ENCODE measurements around the gene VPS13C.

The VPS13C gene

DNA sequence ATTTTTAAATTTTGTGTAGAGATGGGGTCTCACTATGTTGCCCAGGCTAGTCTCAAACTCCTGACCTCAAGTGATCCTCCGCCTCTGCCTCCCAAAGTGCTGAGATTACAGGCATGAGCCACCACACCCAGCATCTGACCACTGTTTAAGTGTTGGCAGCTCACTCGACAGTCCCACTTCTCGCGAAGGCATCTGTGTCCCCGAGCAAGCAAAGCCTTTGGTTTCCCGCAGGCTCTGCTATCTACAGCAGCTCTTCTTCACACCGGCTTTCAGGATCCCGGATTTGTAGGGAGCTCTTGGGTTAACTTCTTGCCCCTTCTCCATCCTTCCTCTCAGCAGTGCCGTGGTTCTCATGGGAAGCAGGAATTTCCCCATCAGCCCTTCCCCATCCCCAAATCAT is 240.9 kb downstream of the VPS13C start:
- H3K9me3 ChIP-seq (ENCODE audit: control insufficient read depth, low read length) = no peaks in the 10 kb centered on the region

DNA sequence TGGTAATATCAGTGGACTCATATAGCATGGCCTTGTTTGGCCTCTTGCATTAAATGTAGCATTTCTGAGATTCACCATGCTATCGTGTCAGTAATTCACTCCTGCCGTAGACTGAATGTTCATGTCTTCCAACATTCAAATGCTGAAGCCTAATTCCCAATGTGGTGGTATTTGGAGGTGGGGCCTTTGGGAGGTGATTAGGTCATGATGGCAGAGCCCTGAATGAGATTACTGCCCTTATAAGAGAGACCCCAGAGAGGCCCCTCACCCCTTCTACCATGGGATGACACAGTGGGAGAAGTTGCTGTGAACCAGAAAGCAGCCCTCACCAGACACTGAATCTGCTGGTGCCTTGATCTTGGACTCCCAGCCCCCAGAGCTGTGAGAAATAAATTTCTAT is 241.4 kb downstream of the VPS13C start:
- Histone ChIP-seq H3K9me3 (ENCODE audit: control insufficient read depth, low read length) (no peaks in the 10 kb centered on the region), H3K27me3 (ENCODE audit: control insufficient read depth, insufficient read depth, low read length) (peaks cover 5% of the 10 kb centered on the region), H3K4me3 (ENCODE audit: low read length) (no peak overlapping the region), H3K4me1 (ENCODE audit: control insufficient read depth, insufficient read depth, low read length) (no peaks in the 10 kb centered on the region), H3K36me3 (ENCODE audit: control insufficient read depth, insufficient read depth, low read length) (no peaks in the 10 kb centered on the region), H3K9ac (ENCODE audit: low read length) (no peak overlapping the region)

More for the DNA sequence above, 240.9 kb downstream of the VPS13C start:
- Histone ChIP-seq H3K4me1 (ENCODE audit: control insufficient read depth, insufficient read depth, low read length) (no peaks in the 10 kb centered on the region), H3K27me3 (ENCODE audit: control insufficient read depth, insufficient read depth, low read length) (peaks cover 5% of the 10 kb centered on the region), H3K36me3 (ENCODE audit: control insufficient read depth, insufficient read depth, low read length) (no peaks in the 10 kb centered on the region), H3K9ac (ENCODE audit: low read length) (no peak overlapping the region), H3K4me3 (ENCODE audit: low read length) (no peak overlapping the region)

DNA sequence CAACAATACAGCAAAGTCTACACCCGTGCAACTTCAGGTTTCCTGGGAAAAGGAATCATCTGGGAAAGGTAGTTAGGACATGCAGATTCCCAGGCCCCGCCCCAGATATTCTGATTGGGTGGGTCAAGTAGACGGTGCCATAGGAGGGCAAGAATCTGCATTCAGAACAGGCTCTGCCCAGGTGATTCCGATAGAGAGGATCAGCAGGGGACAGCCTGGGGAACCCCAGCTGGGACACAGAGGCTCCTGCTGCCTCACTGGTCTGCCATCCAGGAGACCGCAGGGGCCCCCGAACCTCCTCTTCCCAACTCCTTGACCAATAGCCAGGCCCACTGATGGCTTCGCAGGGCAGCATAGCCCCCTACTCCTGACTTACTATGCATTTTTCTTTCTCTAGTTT is 243.4 kb downstream of the VPS13C start:
- Histone ChIP-seq H3K9me3 (ENCODE audit: control insufficient read depth, low read length) (no peaks in the 10 kb centered on the region), H3K4me1 (ENCODE audit: control insufficient read depth, insufficient read depth, low read length) (no peaks in the 10 kb centered on the region), H3K36me3 (ENCODE audit: control insufficient read depth, insufficient read depth, low read length) (no peaks in the 10 kb centered on the region), H3K9ac (ENCODE audit: low read length) (no peak overlapping the region), H3K4me3 (ENCODE audit: low read length) (no peak overlapping the region), H3K27me3 (ENCODE audit: control insufficient read depth, insufficient read depth, low read length) (peaks cover 5% of the 10 kb centered on the region)

DNA sequence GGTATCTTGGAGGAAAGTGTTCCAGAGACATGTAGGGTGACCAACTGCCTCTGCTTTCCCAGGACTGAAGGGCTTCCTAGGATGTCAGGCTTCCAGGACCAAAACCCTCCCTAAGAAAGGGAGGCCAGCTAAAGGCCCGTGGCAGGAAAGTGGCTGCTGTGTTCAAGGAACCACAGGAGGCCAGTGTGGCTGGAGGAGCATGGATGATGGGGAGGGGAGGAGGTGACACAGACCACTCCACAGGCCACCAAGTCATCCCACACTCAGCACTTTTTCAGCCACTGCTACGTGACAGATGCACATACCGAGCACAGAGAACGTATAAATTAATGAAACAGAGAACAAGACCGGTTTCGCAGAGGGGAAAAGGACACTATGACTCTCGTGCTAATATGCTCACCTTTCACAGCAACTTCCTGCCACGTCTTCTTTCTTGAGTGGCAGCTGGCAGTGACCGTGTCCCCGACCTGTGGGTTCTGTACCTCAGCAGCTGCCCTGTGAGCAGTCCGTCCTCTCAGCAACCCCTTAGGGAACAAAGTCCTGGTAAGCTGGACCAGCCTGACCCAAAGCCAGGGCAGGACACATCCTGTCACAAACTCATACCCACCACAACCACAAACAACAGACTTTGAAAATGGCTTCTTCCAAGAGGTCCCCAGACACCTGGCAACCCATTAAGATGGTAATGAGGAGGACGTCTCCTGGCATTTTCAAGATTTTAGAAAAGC is 244.7 kb downstream of the VPS13C start:
- H3K4me1 ChIP-seq (ENCODE audit: control insufficient read depth, insufficient read depth, low read length) = no peaks in the 10 kb centered on the region
- no peaks in the 10 kb centered on the region for H3K27me3 ChIP-seq (ENCODE audit: control insufficient read depth, insufficient read depth, low read length)
- H3K4me3 ChIP-seq (ENCODE audit: low read length) = no peak overlapping the region
- no peak overlapping the region for H3K9ac ChIP-seq (ENCODE audit: low read length)
- no peaks in the 10 kb centered on the region for H3K36me3 ChIP-seq (ENCODE audit: control insufficient read depth, insufficient read depth, low read length)
- H3K9me3 ChIP-seq (ENCODE audit: control insufficient read depth, low read length) = no peaks in the 10 kb centered on the region

DNA sequence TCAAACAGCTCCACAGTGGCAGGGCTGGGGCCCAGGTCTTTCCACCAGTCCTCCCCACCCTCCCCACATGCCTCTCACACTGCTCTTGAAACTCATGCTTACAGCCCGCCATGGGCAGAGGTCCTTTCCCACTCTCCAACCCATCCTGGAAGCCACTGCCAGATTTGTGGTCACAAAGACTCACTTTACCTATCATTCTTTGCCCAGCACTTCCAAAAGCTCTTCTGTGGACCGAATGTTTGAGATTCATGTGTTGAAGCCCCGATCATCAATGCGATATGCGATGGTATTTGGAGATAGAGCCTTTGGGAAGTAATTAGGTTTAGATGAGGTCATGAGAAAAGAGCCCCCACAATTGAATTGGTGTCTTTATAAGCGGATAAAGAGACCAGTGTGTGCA is 247.8 kb downstream of the VPS13C start:
- no peaks in the 10 kb centered on the region for H3K27me3 ChIP-seq (ENCODE audit: control insufficient read depth, insufficient read depth, low read length)

DNA sequence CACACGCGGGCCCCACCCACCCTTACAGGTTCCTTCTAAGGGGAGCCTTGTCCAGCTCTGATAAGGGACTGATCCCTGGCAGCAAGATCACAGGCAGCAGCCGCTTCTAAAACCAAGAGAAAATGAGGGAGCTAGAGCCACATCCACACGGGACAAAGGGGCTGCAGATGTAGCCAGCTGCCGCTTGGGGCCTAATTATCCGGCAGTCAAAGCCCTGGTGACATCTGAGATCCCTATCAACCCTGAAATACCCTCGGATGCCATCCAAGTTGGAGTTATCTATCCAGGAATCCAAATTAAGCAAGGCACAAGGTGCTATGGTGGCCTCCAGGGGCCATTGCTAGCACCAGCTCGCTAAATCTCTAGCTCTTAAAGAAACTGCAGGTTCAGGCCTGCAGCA is 248.3 kb downstream of the VPS13C start:
- Histone ChIP-seq H3K9ac (ENCODE audit: low read length) (no peak overlapping the region), H3K9me3 (ENCODE audit: control insufficient read depth, low read length) (no peaks in the 10 kb centered on the region), H3K36me3 (ENCODE audit: control insufficient read depth, insufficient read depth, low read length) (no peaks in the 10 kb centered on the region), H3K27me3 (ENCODE audit: control insufficient read depth, insufficient read depth, low read length) (no peaks in the 10 kb centered on the region), H3K4me1 (ENCODE audit: control insufficient read depth, insufficient read depth, low read length) (no peaks in the 10 kb centered on the region), H3K4me3 (ENCODE audit: low read length) (no peak overlapping the region)

More for the DNA sequence above, 247.8 kb downstream of the VPS13C start:
- Histone ChIP-seq H3K4me1 (ENCODE audit: control insufficient read depth, insufficient read depth, low read length) (no peaks in the 10 kb centered on the region), H3K9ac (ENCODE audit: low read length) (no peak overlapping the region), H3K36me3 (ENCODE audit: control insufficient read depth, insufficient read depth, low read length) (no peaks in the 10 kb centered on the region), H3K9me3 (ENCODE audit: control insufficient read depth, low read length) (no peaks in the 10 kb centered on the region), H3K4me3 (ENCODE audit: low read length) (no peak overlapping the region)

DNA sequence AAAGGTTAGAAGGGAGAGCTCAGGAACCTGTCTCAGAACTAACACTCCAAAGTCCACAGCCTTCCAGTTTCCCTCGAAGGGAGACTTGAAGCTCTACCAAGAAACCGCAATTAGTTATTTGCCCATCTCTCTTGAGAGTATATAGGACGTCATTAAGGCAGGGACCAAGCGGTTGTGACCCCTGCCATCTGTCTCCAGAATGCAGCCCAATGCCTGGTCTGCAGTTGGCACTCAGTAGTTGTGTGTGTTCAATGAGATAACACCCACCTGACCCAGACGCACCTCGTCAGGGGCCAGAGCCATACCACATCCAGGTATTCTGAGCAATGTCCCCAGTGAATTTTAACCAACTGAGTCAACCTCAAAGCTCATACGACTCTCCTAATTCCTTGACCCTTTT is 251.0 kb downstream of the VPS13C start:
- no peaks in the 10 kb centered on the region for H3K36me3 ChIP-seq (ENCODE audit: control insufficient read depth, insufficient read depth, low read length)
- H3K4me3 ChIP-seq (ENCODE audit: low read length) = no peak overlapping the region
- H3K4me1 ChIP-seq (ENCODE audit: control insufficient read depth, insufficient read depth, low read length) = no peaks in the 10 kb centered on the region
- no peaks in the 10 kb centered on the region for H3K9me3 ChIP-seq (ENCODE audit: control insufficient read depth, low read length)
- H3K9ac ChIP-seq (ENCODE audit: low read length) = no peak overlapping the region
- no peaks in the 10 kb centered on the region for H3K27me3 ChIP-seq (ENCODE audit: control insufficient read depth, insufficient read depth, low read length)

DNA sequence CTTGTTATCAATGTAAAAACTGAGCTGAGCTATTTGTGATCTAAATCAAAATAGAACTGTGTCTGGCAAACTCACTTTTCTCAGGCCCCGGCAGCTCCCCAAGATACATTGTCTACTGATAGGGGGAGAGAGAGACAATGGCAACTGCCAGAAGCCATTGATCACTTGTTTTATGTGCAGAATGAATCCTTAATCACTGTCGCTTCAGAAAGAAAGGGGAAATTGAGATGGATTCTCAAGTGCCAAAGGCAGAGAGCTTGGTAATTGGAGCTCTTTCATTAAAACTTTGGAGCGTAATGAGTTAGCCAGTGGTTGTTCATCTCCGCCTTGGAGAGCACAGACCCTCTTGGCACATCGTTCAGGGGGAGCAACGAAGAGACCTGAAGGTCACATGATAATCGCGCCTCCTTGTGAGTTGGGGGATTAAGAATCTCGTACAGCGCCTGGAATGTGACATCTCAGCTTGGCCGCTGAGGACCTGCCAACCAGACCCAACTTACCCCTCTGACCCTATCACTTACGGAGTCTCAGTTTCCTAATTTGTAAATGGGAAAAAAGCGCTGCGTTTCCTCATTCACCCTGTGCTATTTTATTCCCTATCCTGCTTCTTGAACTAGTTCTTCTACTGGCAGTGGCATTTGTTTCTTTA is 252.8 kb downstream of the VPS13C start:
- no peaks in the 10 kb centered on the region for H3K36me3 ChIP-seq (ENCODE audit: control insufficient read depth, insufficient read depth, low read length)
- no peaks in the 10 kb centered on the region for H3K9me3 ChIP-seq (ENCODE audit: control insufficient read depth, low read length)
- H3K9ac ChIP-seq (ENCODE audit: low read length) = no peak overlapping the region
- H3K4me3 ChIP-seq (ENCODE audit: low read length) = no peak overlapping the region
- H3K27me3 ChIP-seq (ENCODE audit: control insufficient read depth, insufficient read depth, low read length) = no peaks in the 10 kb centered on the region
- H3K4me1 ChIP-seq (ENCODE audit: control insufficient read depth, insufficient read depth, low read length) = no peaks in the 10 kb centered on the region

Data from mucosa of stomach (tissue), 1 donor.